ENCODE data around the gene EPHA8.
A peak's percentile ranks its signal among the peaks of the same experiment; 100 is the strongest.

The EPHA8 gene

DNA sequence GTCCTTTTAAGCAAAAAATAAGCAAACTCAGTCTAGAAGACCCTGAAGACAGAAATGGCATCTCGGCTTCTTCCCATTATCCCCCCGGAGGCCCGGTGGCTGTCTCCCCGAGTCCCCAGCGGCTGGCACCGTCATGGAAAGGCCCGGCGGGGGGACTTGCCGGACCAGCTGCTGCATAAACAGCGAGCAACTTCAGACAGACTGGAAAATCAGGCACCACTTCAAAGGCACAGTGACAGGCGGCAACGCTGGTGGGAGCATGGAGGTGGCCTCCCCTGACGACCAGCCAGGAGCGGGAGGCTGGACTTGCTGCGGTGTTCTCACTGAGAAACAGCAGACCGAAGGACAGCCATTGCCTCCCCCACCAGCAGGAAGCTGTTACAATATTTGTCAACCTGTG is 54.8 kb downstream of the EPHA8 start:
- no peak for DNase-seq (ENCODE audit: low read depth)

DNA sequence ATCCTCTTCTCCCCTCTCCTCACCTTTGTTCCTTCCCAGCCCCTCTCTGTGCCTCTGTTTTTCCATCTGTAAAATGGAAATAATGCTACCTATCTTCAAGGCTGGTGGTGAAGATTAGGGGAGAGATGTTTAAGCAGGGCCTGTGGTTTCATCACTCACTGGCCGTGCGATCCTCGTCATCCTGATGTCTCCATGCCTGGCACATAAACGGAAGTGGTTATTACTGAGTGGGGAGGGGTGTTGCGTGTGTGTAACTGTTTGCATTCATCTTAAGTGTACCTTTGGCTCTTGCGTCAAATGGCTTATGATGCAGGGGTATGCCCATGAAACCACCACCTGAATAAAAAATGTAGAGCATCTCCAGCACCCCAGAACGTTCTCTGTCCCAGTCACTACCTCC is 56.0 kb downstream of the EPHA8 start:
- DNase-seq (ENCODE audit: low read depth): no peak

DNA sequence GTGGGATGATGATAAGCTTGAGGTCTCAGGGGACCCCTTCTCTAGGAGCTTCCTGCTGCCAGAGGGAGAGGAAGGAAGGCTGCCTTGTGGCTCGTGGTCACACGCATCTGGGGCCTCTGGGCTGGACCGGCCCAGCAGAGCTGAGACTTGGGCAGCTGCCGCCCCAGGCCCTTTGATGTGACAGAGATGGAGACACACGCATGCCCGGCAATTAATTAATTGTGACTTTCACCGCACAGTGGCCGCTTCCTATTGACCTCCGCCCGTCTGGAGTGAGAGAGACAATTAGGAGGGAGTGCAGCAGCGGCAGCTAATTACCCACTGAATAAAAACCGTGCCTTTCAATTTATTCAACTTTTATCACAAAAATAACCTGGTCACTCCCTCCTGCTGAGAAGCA is 56.5 kb downstream of the EPHA8 start:
- DNase-seq (ENCODE audit: low read depth): no peak

DNA sequence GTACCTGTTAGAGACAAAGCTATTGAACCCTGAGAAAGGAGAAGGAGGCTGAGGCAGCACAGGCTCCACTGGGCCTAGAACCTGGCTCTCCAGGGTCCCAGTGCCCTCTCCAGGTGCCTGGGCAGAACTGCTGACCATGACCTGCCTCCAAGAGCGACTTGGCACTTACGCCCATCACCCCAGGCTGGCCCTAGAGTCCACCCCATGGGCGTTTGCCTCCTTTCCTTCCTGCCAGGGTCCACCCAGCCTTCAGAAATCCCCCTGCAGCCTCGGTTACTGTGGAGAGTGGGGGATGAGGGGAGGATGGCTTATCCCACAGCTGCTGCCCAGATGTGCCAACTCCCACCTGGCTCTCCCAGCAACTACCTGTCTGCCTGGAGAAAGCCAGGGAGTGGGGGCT is 58.5 kb downstream of the EPHA8 start:
- no peak for DNase-seq (ENCODE audit: low read depth)

DNA sequence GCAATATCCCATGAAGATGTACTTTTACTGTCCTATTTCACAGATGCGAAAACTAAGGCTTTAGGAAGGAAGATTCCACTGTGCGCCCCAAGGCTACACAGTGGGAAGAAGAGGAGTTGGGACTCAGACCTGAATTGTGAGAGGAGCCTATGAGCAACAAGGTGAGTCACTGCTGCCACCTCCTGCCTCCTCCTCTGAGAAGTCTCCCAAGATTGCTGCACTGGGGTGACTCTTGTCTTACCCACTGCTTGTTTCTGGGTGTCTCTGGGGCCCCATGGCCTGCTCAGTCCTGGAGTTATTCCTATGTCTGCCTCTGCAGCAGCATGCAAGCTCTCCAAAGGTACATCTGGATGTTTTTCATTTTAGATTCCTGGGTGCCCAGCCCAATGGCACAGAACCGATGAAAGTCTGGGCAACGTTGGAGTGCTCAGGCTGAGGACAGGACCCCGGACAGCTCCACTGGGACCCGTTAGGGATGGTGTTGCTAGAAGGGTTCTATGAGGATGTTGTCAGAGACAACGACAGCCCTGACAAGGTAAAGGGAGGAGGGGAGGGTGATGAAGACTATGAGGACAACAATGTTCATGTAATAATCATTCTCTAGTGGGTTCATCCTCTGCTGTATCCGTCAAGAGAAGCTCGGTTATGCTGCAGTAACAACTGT is 62.1 kb downstream of the EPHA8 start:
- no peak for DNase-seq (ENCODE audit: low read depth)

DNA sequence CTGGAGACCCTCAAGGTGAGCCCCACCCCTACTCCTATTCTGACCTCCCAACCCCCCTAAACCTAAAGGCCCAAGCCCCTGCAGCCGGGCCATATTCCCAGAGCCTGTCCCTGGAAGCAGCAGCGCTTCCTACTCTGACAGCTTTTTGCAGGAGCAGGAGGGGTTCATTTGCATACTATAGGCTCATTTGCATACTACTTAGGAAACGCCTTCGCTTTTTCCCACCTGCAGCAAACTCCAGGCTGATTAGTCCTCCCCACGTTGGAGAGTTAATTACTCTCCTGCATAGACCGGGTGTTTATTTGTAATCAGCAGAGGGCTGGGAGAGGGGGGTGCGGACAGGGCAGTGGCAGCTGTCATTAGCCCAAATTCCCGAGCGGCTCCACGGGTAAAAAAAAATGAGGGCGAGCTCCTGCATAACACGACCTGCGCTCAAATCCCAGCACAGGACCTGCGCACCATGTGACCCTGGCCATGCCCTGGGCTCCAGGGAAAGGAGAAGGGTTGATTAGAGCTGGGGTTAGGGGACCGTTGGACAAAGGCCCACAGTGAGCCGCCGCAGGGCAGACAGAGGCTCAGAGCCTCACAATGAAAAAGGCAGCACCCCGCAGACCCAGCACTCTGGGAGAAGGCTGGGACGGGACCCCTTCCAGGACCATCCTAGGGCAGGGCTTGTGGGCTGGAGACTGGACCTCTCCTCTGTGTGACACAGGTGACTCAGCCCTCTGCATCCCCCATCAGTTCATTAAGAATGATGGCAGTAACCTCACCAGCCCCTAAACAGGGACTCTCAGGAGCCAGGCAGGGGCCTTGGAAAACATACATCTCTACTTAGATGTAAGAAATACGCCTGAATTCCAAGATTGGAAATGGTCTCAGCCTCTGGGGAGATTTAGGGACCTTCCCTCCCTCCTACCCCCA is 63.2 kb downstream of the EPHA8 start:
- no peak for DNase-seq (ENCODE audit: low read depth)

DNA sequence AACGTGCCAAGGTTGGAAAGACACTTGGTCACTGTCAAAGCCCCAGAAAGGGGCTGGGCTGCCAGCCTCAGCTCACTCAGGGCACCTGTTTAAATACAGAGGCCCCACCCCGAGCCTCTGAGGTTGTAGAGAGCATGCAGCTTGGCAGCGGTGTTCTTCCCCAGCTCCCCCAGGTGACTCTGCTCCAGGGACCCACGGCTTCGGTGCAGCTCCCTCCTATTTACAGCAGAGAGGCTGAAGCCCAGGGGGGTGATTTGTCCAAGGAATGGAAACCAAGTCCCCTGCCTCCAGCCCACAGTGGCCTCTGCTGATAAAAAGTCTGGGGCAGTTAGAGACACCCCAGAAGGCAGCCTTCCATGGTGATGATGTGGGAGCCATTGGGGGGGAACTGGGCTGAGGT is 64.0 kb downstream of the EPHA8 start:
- DNase-seq (ENCODE audit: low read depth): no peak

DNA sequence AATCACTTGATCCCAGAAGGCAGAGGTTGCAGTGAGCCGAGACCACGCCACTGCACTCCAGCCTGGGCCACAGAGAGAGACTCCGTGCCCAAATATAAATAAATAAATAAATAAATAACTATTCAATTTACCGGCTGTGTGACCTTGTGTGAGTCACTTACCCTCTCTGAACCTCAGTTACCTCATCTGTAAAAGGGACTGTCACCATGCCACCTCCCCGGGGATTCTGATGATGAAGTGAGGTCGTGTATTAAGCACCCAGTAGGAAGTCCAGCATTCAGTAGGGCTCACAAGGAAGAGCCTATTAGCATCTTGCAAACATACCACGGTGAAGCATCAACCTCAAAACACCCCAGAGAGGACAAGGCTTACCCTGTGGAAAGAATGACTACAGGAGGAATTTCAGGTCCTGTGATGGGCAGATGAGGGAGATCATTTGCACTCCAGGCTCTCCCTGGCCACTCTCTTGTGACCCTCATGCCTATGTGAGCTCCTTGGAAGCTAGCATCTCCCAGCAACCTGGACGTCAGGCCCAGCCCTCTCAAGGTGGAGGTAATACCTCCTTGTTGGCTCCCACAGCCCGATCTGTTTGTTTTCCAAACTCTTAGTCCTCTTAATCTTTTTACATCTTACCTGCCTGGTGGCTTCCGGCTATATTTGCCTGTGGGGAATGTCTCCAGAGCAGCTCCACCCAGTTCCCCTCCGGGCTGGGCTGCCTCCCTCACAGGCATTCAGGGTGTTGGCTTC is 65.6 kb downstream of the EPHA8 start:
- DNase-seq (ENCODE audit: low read depth): no peak

DNA sequence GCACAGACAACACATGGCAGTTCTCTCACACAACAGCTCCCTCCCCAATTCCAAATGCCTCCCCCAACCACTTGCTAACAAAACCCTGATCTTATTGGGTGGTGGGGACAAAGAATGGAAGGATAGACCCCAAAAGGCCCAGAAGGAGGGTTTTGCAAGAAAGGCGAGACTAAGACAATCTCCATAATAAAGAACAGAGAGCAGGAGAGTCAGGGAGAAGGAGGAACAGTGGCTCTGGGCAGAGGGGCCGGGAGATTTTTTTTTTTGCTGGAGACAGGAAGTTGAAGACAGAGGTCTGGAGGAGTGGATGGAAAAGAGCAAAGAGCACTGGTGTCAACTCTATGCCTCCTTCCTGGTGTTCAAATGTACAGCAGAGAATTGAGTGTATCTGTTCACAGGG is 66.6 kb downstream of the EPHA8 start:
- DNase-seq (ENCODE audit: low read depth): no peak

DNA sequence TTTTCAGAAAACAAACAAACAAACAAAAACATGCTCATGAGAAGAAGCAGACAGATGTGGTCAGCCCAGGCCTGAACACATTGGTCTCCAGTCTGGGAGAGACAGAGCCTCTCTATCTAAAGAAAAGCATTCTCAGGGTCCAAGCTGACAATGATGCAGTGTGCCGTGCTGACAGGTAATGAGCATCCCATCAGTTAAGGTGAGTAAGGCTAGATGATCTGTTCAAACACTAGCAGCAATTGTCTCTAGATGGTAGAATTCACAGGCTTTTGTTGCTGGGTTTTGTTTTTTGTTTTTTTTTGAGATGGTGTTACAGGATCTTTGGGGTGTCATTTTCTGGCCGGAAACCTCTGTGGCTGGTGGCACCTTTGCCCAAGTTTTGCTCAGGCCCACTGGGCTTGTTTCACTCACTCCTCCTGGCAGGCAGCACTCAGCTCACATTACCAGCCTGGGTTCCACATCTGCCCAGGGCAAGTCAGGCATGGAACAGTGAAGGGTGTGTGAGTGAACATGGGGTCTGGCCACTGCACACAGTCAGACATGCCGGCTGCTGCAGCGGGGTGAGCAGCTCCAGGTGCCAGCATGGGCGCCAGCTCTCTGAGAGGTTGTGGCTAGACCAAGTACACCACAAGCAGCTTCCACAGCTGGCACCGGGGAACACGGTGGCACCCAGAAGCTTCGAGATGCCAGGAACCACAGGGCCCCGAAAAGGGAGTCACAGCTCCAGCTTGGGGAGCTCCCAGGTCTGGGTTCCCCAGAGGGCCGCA is 70.6 kb downstream of the EPHA8 start:
- DNase-seq (ENCODE audit: low read depth): no peak

DNA sequence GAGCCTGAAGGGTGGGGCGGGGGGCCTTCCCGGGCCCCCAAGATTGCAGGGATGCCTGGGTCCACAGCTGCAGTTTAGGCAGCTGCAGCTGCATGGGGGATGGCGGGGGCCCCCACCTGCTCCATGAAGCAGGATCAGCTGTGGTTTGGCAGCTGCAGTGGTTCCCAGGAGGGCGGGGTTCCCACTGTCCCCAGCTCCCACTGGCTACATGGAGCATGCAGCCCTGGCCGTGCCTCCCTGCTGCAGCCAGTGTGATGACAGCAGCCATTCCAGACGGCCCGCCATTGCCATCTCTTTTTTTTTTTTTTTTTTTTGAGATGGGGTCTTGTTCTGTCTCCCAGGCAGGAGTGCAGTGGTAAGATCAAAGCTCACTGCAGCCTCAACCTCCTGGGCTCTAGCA is 72.1 kb downstream of the EPHA8 start:
- no peak for DNase-seq (ENCODE audit: low read depth)

DNA sequence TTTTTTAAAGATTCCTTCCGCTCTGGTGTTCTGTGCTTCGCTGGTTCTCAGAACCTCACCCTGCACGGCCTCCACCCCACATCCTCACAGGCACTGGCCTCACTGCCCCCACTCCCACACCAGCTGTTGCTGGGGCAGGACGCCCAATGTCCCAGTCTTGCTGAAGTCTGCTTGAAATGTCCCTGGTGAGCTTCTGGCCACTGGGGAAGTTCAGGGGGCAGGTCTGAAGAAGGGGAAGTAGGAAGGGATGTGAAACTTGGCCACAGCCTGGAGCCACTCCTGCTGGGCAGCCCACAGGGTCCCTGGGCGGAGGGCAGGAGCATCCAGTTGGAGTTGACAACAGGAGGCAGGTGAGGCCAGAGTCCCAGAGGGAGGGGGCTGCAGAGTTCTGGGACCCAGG is 73.1 kb downstream of the EPHA8 start, which contains the start of gene C1QA:
Gene C1QA (plus strand): TSS at position 276 of the 400 bp plus-strand sequence. CDS start 989 bp downstream, outside the sequence.
- DNase-seq (ENCODE audit: low read depth): no peak

DNA sequence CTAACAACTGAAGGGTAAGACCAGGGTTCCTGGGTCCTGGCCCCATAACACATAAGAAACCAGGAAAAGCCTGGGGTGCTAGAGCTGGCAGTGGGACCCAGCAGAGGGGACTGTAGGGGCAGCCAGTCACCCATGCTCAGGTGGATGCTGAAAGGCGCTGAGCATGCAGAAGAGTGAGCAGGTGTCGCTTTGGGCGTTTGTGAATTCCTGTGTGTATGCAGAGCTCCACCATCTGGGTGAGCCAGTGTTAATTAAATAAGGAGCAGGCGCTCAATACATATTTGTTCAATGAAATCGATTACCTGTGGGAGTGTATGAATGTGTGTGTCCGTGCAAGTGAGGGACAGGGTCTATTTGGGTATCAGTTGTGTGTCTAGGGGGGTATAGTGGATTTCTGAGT is 73.6 kb downstream of the EPHA8 start:
- DNase-seq (ENCODE audit: low read depth): no peak

DNA sequence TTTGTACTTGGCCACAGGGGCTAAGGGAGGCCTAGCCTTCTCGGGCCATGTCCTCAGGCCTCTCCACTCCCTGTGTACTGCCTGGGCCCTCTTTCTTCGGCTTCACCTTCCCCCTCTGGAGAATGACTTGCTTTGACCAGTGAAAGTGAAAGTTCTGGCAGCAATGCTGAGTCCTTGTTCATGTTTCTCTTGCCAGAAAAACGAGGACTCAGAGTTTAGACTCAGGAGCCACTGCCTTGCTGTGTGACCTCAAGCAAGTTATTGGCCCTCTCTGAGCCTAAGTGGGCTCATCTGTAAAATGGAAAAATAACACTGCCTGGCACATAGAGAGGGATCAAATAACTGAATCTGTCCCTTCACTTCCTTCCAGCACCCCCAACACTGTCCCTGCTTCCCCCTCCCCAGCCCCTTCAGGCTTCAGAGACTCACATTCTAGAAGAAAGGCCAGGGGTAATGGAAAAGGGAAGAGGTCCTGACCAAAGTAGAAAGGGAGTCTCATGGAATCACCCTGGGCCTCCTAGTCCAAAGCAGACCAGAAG is 74.7 kb downstream of the EPHA8 start:
- DNase-seq (ENCODE audit: low read depth): no peak

DNA sequence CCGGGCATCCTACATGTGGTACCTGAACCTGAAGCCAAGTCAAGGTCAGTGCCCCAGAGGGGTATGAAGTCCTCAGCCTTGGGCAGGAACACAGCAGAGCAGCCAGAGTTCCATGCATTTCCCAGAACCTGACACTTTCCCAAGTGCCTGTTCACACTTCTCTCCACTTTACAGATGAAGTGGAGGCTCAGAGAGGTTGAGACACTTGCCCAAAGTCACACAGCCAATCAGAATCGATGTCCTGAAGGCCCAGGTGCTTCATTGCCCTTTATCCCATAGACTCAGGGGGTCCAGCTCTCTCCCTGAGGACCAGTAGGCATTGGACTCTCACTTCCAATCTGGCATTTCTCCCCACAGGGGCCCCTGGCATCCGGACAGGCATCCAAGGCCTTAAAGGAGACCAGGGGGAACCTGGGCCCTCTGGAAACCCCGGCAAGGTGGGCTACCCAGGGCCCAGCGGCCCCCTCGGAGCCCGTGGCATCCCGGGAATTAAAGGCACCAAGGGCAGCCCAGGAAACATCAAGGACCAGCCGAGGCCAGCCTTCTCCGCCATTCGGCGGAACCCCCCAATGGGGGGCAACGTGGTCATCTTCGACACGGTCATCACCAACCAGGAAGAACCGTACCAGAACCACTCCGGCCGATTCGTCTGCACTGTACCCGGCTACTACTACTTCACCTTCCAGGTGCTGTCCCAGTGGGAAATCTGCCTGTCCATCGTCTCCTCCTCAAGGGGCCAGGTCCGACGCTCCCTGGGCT is 75.4 kb downstream of the EPHA8 start:
- DNase-seq (ENCODE audit: low read depth): no peak

DNA sequence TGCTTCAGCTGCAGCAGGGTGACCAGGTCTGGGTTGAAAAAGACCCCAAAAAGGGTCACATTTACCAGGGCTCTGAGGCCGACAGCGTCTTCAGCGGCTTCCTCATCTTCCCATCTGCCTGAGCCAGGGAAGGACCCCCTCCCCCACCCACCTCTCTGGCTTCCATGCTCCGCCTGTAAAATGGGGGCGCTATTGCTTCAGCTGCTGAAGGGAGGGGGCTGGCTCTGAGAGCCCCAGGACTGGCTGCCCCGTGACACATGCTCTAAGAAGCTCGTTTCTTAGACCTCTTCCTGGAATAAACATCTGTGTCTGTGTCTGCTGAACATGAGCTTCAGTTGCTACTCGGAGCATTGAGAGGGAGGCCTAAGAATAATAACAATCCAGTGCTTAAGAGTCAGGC is 76.0 kb downstream of the EPHA8 start:
- DNase-seq (ENCODE audit: low read depth): no peak

DNA sequence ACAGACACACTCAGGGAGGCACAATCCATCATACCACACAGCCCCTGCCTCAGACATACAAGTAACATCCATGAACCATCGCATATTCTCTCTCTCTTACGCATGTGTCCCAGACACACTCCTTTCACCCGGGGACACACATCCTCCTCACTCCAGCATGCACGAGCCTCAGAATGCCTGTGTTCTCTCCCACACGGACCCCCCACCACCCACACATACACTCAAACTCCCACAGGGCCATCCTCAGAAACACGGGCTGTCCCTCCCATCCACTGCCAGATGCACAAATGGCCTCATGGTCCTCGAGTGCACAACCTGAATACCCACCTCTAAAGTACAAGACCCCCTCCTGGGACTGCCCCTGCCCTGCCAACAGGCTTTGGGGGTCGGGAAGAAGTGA is 78.0 kb downstream of the EPHA8 start:
- DNase-seq (ENCODE audit: low read depth): no peak

DNA sequence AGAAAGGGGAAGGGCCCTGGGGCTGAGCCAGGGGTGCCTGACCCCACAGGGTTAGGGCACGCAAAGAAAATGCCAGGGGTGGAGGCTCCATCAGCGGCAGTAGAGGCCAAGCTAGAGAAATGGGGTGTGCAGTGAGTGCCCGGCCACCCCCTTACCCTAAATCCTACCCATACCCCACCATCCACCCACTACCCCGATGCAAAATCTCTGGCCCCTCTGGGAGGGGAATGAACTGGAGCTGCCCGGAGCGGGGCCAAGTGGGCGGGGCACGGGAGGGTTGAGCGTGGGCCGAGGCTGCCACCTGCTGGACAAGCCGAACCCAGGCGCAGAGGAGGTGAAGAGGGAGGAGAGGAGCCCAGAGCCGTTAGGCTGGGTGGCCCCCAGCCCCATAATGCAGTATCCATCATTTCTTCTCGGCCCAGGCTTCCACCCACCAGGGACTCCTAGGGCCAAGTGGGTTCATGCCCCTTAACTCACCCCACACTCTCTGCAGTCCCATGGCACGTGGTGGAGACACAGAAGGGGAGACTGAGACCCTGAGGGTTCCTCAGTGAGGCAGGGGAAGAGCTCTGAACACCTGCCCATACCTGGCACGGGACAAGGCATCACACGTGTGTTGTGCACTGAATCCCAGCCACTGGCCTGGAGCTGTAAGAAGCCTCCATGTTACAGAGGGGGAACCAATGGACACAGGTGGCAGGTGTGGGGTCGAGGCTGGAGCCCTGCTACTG is 78.8 kb downstream of the EPHA8 start:
- peak; percentile 54 for DNase-seq (ENCODE audit: low read depth)

DNA sequence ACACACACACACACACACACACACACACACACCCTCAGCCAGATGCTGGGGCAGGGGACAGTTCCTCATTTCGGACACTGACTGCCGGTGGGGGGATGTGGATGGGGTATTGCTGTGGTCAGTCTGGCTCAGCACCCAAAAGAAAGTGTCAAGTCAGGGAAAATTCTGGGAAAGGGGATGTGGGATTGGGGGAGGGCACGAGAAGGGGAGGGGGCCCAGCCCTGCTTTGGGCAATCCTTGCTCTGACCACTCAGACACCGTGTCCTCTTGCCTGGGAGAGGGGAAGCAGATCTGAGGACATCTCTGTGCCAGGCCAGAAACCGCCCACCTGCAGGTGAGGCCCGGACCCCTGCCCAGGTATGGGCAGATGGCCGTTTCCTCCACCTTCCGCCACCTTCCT is 80.1 kb downstream of the EPHA8 start, which contains the start of gene C1QC:
Gene C1QC (plus strand): TSS at position 253 of the 400 bp plus-strand sequence. CDS start 391 bp downstream, outside the sequence.
- DNase-seq (ENCODE audit: low read depth): no peak

DNA sequence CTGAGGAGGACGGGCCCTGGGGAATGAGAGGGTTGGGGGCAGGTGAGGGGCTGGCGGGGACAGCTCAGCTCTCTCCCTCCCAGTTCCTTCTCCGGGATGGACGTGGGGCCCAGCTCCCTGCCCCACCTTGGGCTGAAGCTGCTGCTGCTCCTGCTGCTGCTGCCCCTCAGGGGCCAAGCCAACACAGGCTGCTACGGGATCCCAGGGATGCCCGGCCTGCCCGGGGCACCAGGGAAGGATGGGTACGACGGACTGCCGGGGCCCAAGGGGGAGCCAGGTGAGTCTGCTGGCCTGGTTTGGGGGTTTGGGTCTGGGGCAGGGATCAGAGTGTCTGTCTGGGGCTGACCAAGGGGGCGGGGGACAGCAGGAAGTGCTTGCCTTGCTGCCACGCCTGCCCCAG is 80.6 kb downstream of the EPHA8 start:
- no peak for DNase-seq (ENCODE audit: low read depth)
